HG03558 (cell line): Measurements from ENCODE around the gene BCKDHB.
"Not testable (repeated sequence)": the region's sequence is repeated elsewhere in the genome, so short reads cannot be mapped to it uniquely, and the experiment has no call there.

Experiments
- ATAC-seq: cut with Tn5 transposase; IDR thresholded peaks from one replicate; pipeline ENCODE4 v1.9.1; 2021; ENCODE audit warnings: moderate number of reproducible peaks; ENCODE audit not compliant: unreplicated experiment; ENCODE audit errors: extremely low read depth

Gene BCKDHB

GRCh38 chr6:80249897-80250296 lies 143.4 kb downstream of the BCKDHB start:
- no peak for ATAC-seq

- ATAC-seq = no peak
These were observed 144.0 kb downstream of the BCKDHB start for GRCh38 chr6:80250391-80250997.

GRCh38 chr6:80251321-80251720 lies 144.8 kb downstream of the BCKDHB start:
- no peak for ATAC-seq

- no peak for ATAC-seq
These were observed 148.2 kb downstream of the BCKDHB start for GRCh38 chr6:80254716-80255115.

- ATAC-seq = no peak
These were observed 150.2 kb downstream of the BCKDHB start for GRCh38 chr6:80256691-80257090.

GRCh38 chr6:80259118-80259517 lies 152.6 kb downstream of the BCKDHB start:
- no peak for ATAC-seq

GRCh38 chr6:80263585-80263984 lies 157.1 kb downstream of the BCKDHB start:
- ATAC-seq = no peak

- ATAC-seq = no peak
These were observed 162.6 kb downstream of the BCKDHB start for GRCh38 chr6:80268865-80269730.

GRCh38 chr6:80271074-80271473 lies 164.6 kb downstream of the BCKDHB start:
- ATAC-seq = no peak

GRCh38 chr6:80272988-80273387 lies 166.5 kb downstream of the BCKDHB start:
- no peak for ATAC-seq

GRCh38 chr6:80276861-80277260 lies 170.4 kb downstream of the BCKDHB start:
- ATAC-seq = no peak

- no peak for ATAC-seq
These were observed 171.0 kb downstream of the BCKDHB start for GRCh38 chr6:80277501-80277900.

- ATAC-seq = no peak
These were observed 174.0 kb downstream of the BCKDHB start for GRCh38 chr6:80280262-80281010.

- no peak for ATAC-seq
These were observed 176.6 kb downstream of the BCKDHB start for GRCh38 chr6:80282913-80283554.

GRCh38 chr6:80287112-80287511 lies 180.6 kb downstream of the BCKDHB start:
- ATAC-seq = no peak

- ATAC-seq = no peak
These were observed 181.1 kb downstream of the BCKDHB start for GRCh38 chr6:80287607-80288006.

- ATAC-seq = no peak
These were observed 183.3 kb downstream of the BCKDHB start for GRCh38 chr6:80289727-80290126.

GRCh38 chr6:80294531-80294930 lies 188.1 kb downstream of the BCKDHB start:
- ATAC-seq = not testable (repeated sequence)

- no peak for ATAC-seq
These were observed 196.2 kb downstream of the BCKDHB start for GRCh38 chr6:80302716-80303115.

- ATAC-seq = no peak
These were observed 197.5 kb downstream of the BCKDHB start for GRCh38 chr6:80304014-80304413.

- ATAC-seq = no peak
These were observed 208.1 kb downstream of the BCKDHB start for GRCh38 chr6:80314531-80314930.
